Calu3 (cell line): ENCODE measurements around the gene RARRES2. TPM values are rescaled to one million over a fixed set of nuclear protein-coding genes. Genes with fewer than 3 reads are reported as not detected.

Source experiments
- BruUV-seq: library from RNA; stranded (reverse); fragments of 400-500 nt; replicated peaks from 2 replicates; lab custom pipeline; 2021; lab: Mats Ljungman, UMichigan
- CTCF ChIA-PET: fragments of 300-600 bp; sonication (Branson Sonifier 250); formaldehyde crosslinking; loops from one replicate; lab custom pipeline; 2022; ENCODE audit warnings: antibody characterized with exemption; lab: Charles Lee
- DNase-seq: peaks from one replicate; pipeline ENCODE4 v3.0.0; 2022
- H3K27ac Mint-ChIP-seq: one replicate; pipeline ENCODE4 v1.8.0; 2022; ENCODE audit warnings: mixed read lengths; ENCODE audit not compliant: unreplicated experiment
- H3K27me3 Mint-ChIP-seq: one replicate; pipeline ENCODE4 v1.8.0; 2022; ENCODE audit warnings: mixed read lengths; ENCODE audit not compliant: unreplicated experiment
- H3K36me3 Mint-ChIP-seq: one replicate; pipeline ENCODE4 v1.8.0; 2022; ENCODE audit warnings: mild to moderate bottlenecking, moderate library complexity, mixed read lengths; ENCODE audit not compliant: insufficient read depth, unreplicated experiment
- H3K4me1 Mint-ChIP-seq: one replicate; pipeline ENCODE4 v1.8.0; 2022; ENCODE audit warnings: mild to moderate bottlenecking, low read depth, mixed read lengths; ENCODE audit not compliant: unreplicated experiment
- H3K4me3 Mint-ChIP-seq: one replicate; pipeline ENCODE4 v1.8.0; 2022; ENCODE audit warnings: mild to moderate bottlenecking, low read depth, moderate library complexity, mixed read lengths; ENCODE audit not compliant: unreplicated experiment
- H3K9me3 Mint-ChIP-seq: one replicate; pipeline ENCODE4 v1.8.0; 2022; ENCODE audit warnings: low read depth, mixed read lengths; ENCODE audit not compliant: unreplicated experiment
- intact Hi-C: fragments of 100-400 bp; cut with micrococcal nuclease; formaldehyde crosslinking; loops from one replicate; pipeline ENCODE4 v1.10.0; 2022; ENCODE audit not compliant: unreplicated experiment
- total RNA-seq: library from RNA; stranded (reverse); gene quantifications from 2 replicates; pipeline ENCODE4 v1.2.3, GENCODE V29; 2022
- TF ChIP-seq, protein P1 (sequence below): fragments of 200-600 bp; IDR thresholded peaks from one replicate; pipeline ENCODE4 v1.8.0; 2022; ENCODE audit warnings: antibody characterized with exemption; ENCODE audit not compliant: unreplicated experiment

Gene RARRES2
- total RNA-seq, 1 experiment from 2014 or later, result 13.0 TPM

DNA sequence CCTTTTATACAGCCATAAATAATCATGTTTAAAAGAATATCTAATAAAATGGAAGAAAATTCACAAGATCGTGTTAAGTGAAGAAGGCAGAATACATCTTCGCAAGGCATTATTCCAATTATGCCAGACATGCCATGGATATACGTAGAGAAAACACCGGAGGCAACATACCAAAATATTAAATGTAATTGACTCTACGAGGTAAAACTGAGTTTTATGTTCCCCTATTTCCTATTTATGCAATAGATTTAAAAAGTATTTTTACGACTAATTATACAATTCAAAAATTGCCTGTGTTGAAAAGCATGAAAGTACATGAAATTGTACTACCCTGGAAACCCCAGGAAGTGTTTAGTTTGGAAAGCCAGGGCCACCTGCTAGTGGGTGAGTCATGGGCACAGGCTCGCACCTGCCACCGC lies 26.3 kb upstream of the RARRES2 start:
- no peak for DNase-seq
- Mint-ChIP-seq H3K4me1 (peaks cover 23% of the 10 kb centered on the region), H3K36me3 (peaks cover 49% of the 10 kb centered on the region), H3K4me3 (peak overlapping the region; percentile 90), H3K27ac (peak overlapping the region; percentile 96), H3K27me3 (no peaks in the 10 kb centered on the region), H3K9me3 (no peaks in the 10 kb centered on the region)
- intact Hi-C loops, result no loop called here
- no TSS peak for BruUV-seq
- TF ChIP-seq, protein P1, sequence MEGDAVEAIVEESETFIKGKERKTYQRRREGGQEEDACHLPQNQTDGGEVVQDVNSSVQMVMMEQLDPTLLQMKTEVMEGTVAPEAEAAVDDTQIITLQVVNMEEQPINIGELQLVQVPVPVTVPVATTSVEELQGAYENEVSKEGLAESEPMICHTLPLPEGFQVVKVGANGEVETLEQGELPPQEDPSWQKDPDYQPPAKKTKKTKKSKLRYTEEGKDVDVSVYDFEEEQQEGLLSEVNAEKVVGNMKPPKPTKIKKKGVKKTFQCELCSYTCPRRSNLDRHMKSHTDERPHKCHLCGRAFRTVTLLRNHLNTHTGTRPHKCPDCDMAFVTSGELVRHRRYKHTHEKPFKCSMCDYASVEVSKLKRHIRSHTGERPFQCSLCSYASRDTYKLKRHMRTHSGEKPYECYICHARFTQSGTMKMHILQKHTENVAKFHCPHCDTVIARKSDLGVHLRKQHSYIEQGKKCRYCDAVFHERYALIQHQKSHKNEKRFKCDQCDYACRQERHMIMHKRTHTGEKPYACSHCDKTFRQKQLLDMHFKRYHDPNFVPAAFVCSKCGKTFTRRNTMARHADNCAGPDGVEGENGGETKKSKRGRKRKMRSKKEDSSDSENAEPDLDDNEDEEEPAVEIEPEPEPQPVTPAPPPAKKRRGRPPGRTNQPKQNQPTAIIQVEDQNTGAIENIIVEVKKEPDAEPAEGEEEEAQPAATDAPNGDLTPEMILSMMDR, result no peak
- CTCF ChIA-PET, result interaction anchor here (1.1 to 1.6 kb wide), 2 partner anchors 10 to 11 kb away, joined by 3 read pairs; no protein-coding TSS in a partner anchor

DNA sequence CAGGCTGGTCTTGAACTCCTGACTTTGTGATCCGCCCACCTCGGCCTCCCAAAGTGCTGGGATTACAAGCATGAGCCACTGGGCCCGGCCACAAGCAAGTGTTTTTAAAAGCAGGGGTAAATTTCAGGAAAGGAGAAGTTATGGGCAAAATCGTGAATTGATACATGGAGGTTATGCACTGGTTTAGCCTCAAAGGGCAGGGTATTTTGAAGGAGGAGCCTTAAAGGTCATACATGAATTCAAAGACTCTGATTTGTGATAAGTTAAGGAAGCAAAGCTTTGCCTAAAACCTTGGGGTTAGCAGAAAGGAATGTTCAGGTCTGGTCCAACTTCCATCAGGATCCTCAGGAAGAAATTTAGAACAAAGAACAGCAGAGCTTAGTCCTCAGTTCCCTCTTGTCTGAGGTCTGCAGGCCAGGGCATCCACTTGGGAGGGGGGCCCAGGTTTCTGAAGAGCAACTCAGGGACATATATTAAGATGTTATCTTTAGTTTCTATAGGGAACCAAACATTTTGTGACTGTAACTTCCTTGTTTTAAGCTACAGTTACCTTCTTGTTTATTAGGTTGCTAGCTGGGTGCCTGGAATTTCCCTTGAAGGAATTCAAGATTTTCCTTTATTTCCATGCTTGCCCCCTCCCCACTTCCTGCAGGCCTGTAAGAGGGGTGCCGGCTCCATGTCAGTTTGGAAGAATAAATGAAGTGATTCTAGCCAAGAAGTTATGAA lies 24.4 kb upstream of the RARRES2 start:
- CTCF ChIA-PET, result interaction anchor here (1.6 kb wide), 1 partner anchor 8 kb away, joined by 3 read pairs; no protein-coding TSS in a partner anchor
- intact Hi-C loops, result no loop called here
- H3K36me3 Mint-ChIP-seq, result peaks cover 37% of the 10 kb centered on the region
- no peak overlapping the region for H3K4me3 Mint-ChIP-seq
- H3K27me3 Mint-ChIP-seq, result no peaks in the 10 kb centered on the region
- TF ChIP-seq, protein P1, result no peak
- peak overlapping the region; percentile 89 for H3K27ac Mint-ChIP-seq
- no peak for DNase-seq
- no peaks in the 10 kb centered on the region for H3K9me3 Mint-ChIP-seq
- H3K4me1 Mint-ChIP-seq, result peaks cover 18% of the 10 kb centered on the region
- no TSS peak for BruUV-seq

DNA sequence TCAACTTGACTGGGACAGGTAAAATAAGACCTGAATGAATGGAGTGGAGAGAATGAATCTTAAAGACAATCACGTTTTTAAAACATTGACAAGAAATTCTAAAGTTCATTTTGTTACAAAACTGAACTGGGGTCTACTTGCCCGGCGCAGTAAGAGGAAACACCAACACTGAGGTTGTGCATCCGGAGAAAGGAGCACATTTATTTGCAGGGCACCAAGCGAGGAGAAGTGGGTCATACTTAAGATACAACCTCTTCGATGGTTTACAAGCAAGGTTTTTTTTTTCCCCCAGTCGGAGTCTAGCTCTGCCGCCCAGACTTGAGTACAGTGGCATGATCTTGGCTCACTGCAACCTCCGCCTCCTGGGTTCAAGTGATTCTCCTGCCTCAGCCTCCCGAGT lies 23.8 kb upstream of the RARRES2 start:
- DNase-seq, result no peak
- peaks cover under 1% of the 10 kb centered on the region for H3K9me3 Mint-ChIP-seq
- H3K27me3 Mint-ChIP-seq, result no peaks in the 10 kb centered on the region
- H3K27ac Mint-ChIP-seq, result peak overlapping the region; percentile 89
- TF ChIP-seq, protein P1, result no peak
- intact Hi-C loops, result no loop called here
- BruUV-seq, result no TSS peak
- peaks cover 14% of the 10 kb centered on the region for H3K4me1 Mint-ChIP-seq
- no peak overlapping the region for H3K4me3 Mint-ChIP-seq
- H3K36me3 Mint-ChIP-seq, result peaks cover 32% of the 10 kb centered on the region
- CTCF ChIA-PET, result interaction anchor here (0.6 kb wide), 1 partner anchor 664 kb away, joined by 3 read pairs; no protein-coding TSS in a partner anchor

DNA sequence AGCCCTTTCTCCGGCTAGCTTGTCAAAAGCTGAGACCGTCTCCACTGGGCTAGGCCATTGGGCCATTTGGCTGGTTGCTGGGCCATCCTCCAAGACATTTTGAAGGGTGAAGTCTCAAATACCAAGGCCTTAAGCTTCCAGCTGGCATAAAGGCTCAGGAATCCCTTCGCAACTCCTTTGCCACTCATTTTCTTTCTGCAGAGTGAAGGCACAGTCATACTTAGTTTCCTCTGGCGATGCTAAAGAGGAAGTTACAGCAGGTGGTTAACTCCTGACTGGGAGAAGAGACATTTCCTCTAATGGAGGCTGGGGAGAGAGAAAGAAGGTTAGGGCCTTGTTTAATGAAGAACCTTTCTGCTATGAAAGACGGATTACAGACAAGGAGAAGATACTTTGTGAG lies 22.4 kb upstream of the RARRES2 start:
- BruUV-seq, result no TSS peak
- Mint-ChIP-seq H3K27ac (no peak overlapping the region), H3K36me3 (peaks cover 22% of the 10 kb centered on the region), H3K4me3 (no peak overlapping the region), H3K9me3 (peaks cover 3% of the 10 kb centered on the region), H3K4me1 (peaks cover 26% of the 10 kb centered on the region), H3K27me3 (no peaks in the 10 kb centered on the region)
- TF ChIP-seq, protein P1, result no peak
- CTCF ChIA-PET, result no interaction called here
- no peak for DNase-seq
- intact Hi-C loops, result no loop called here
